ENCODE measurements around the gene C2orf74. TPM values are rescaled to one million over a fixed set of nuclear protein-coding genes. Genes with fewer than 3 reads are reported as not detected.
A peak's percentile ranks its signal among the peaks of the same experiment; 100 is the strongest.
"Not testable (repeated sequence)": the region's sequence is repeated elsewhere in the genome, so short reads cannot be mapped to it uniquely, and the experiment has no call there.

C2orf74 gene
- total RNA-seq, 1 donor from 2014 or later = 15.1 TPM

DNA sequence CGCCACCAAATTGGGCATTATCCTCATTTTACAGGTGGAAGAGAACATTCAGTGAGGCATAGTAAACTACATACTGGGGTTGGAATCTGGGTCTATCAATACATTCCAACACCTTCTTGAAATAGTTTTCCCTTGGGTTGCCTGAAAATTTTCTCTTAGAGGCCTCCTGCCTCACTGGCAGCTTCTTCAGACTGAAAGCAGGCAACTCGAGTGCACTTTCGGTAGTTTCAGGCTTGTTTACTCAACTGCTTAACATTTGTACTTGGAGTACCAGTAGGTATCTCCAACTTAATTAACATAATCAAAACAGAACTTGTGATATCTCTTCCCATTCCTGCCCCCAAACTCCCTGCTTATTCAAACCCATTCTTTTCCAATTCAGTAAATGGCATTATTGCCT, 36.2 kb upstream of the C2orf74 start:
- DNase-seq (no peak), ATAC-seq (peak; percentile 81)
- intact Hi-C loops (cut with DNase I) = no loop called here
- no peaks in the 10 kb centered on the region for H3K4me1 ChIP-seq
- H3K36me3 ChIP-seq = no peaks in the 10 kb centered on the region
- no peak overlapping the region for H3K4me3 ChIP-seq
- TF ChIP-seq, protein P1, sequence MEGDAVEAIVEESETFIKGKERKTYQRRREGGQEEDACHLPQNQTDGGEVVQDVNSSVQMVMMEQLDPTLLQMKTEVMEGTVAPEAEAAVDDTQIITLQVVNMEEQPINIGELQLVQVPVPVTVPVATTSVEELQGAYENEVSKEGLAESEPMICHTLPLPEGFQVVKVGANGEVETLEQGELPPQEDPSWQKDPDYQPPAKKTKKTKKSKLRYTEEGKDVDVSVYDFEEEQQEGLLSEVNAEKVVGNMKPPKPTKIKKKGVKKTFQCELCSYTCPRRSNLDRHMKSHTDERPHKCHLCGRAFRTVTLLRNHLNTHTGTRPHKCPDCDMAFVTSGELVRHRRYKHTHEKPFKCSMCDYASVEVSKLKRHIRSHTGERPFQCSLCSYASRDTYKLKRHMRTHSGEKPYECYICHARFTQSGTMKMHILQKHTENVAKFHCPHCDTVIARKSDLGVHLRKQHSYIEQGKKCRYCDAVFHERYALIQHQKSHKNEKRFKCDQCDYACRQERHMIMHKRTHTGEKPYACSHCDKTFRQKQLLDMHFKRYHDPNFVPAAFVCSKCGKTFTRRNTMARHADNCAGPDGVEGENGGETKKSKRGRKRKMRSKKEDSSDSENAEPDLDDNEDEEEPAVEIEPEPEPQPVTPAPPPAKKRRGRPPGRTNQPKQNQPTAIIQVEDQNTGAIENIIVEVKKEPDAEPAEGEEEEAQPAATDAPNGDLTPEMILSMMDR (IDR thresholded peaks at IDR 0.05) = no peak
- H3K27ac ChIP-seq = no peak overlapping the region
- no peaks in the 10 kb centered on the region for H3K9me3 ChIP-seq
- H3K27me3 ChIP-seq = no peaks in the 10 kb centered on the region

DNA sequence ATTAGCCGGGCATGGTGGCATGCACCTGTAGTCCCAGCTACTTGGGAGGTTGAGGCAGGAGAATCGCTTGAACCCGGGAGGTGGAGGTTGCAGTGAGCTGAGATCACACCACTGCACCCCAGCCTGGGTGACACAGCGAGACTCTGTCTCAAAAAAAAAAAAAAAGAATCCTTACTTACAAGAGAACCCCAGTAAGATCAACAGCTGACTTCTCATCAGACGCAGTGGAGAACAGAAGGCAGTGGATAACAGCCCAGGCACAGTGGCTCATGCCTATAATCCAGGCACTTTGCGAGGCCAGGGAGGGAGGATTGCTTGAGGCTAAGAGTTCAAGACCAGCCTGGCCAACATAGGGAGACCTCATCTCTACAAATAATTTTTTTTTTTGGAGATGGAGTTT, 33.9 kb upstream of the C2orf74 start:
- intact Hi-C loops (cut with DNase I) = not testable (repeated sequence)

DNA sequence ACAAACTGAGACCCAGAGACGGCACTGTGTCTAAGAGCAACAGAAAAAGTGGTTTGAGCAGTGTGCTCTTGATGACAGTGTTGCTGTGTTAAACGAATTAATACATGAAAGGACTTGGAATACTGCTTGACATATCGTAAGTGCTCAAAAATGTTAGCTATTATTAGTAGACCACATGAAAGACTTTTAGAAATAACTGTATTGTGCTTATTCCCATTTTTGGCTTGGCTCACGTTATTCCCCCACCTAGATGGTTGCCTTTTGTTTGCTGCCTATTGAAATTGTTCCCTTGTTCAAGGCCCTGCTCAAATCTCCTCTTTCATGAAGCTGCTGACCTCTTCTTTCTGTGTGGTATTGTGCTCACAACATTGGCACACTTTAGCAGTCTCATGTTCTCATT, 27.8 kb upstream of the C2orf74 start:
- no peaks in the 10 kb centered on the region for H3K4me1 ChIP-seq
- no peak overlapping the region for H3K27ac ChIP-seq
- TF ChIP-seq, protein P1 (IDR thresholded peaks at IDR 0.05) = no peak
- H3K27me3 ChIP-seq = no peaks in the 10 kb centered on the region
- ATAC-seq = no peak
- no peaks in the 10 kb centered on the region for H3K36me3 ChIP-seq
- no peaks in the 10 kb centered on the region for H3K9me3 ChIP-seq
- intact Hi-C loops (cut with DNase I) = no loop called here
- H3K4me3 ChIP-seq = no peak overlapping the region
- no peak for DNase-seq

More for the DNA sequence above, 33.9 kb upstream of the C2orf74 start:
- H3K9me3 ChIP-seq, DNase-seq, H3K27ac ChIP-seq, H3K36me3 ChIP-seq, H3K27me3 ChIP-seq, H3K4me1 ChIP-seq, ATAC-seq, H3K4me3 ChIP-seq: not testable (repeated sequence)

DNA sequence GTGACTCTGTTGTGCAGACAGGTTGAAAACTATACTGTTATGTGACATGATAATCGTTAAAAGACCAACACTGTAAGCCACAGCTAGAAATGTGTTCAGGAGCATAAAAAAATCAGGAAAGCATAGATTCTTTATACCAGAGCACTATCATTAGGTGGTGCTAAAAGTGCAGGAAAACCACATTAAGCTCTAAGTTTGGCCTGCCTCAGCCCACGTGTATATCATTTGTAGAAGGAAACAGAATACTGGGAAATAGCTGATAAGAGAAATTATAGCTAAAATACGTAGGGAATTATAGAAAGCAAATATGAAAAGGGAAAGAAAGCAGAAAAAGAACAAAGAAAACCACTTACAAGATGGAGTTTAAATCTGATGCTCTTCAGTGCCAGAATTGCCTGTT, 26.5 kb upstream of the C2orf74 start:
- Histone ChIP-seq H3K27me3 (no peaks in the 10 kb centered on the region), H3K4me1 (no peaks in the 10 kb centered on the region), H3K27ac (no peak overlapping the region), H3K36me3 (no peaks in the 10 kb centered on the region), H3K4me3 (no peak overlapping the region), H3K9me3 (no peaks in the 10 kb centered on the region)
- intact Hi-C loops (cut with DNase I) = no loop called here
- ATAC-seq = peak; percentile 71
- DNase-seq = no peak
- TF ChIP-seq, protein P1 (IDR thresholded peaks at IDR 0.05) = peak; percentile 37

DNA sequence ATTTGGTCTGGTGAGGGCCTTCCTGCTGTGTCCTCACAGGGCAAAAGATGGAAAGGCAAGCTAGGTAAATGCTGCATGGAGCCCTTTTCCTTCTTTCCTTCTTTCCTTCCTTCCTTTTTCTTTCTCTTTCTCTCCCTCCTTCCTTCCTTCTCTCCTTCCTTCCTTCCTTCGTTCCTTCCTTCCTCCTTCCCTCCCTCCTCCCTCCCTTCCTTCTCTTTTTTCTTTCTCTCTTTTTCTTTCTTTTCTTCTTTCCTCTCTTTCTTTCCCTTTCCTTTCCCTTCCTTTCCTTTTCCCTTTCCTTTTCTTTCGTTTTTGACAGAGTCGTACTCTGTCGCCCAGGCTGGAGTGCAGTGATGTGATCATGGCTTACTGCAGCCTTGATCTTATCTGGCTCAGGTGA, 23.1 kb upstream of the C2orf74 start:
- Histone ChIP-seq H3K27me3 (no peaks in the 10 kb centered on the region), H3K27ac (no peak overlapping the region), H3K4me3 (no peak overlapping the region), H3K36me3 (no peaks in the 10 kb centered on the region), H3K9me3 (no peaks in the 10 kb centered on the region), H3K4me1 (no peaks in the 10 kb centered on the region)
- TF ChIP-seq, protein P1 (IDR thresholded peaks at IDR 0.05) = no peak
- no peak for ATAC-seq
- DNase-seq = no peak
- intact Hi-C loops (cut with DNase I) = no loop called here

DNA sequence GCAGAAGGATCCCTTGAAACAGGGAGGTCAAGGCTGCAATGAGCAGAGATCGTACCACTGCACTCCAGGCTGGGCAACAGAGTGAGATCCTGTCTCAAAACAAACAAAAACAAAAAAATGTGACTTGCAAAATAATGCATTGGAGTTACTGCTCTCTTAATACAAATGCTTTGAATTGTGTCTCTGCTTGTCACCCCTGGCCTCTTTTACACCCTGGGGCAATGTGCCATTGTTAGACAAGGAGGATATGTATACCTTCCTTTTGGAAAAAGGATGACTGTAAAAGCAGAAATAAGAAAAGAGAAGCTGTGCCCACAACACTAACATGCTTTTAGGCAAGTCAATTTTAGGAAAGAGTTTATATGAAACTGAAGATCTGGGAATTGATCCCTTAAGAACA, 20.8 kb upstream of the C2orf74 start:
- ATAC-seq (no peak), DNase-seq (no peak)
- Histone ChIP-seq H3K4me1 (peaks cover 7% of the 10 kb centered on the region), H3K4me3 (no peak overlapping the region), H3K36me3 (no peaks in the 10 kb centered on the region), H3K9me3 (no peaks in the 10 kb centered on the region), H3K27ac (no peak overlapping the region), H3K27me3 (no peaks in the 10 kb centered on the region)
- intact Hi-C loops (cut with DNase I) = no loop called here
- TF ChIP-seq, protein P1 (IDR thresholded peaks at IDR 0.05) = no peak

All from upper lobe of right lung (tissue), 1 donor.